HepG2 (cell line): ENCODE data around the gene MED13. TPM values are rescaled to one million over a fixed set of nuclear protein-coding genes. Genes with fewer than 3 reads are reported as not detected.

Source experiments
- ATAC-seq: fragments of 200-7000 bp; cut with Tn5 transposase; 3 replicates; pipeline ENCODE4 v1.9.1; 2020; ENCODE audit warnings: mild to moderate bottlenecking, moderate library complexity
- BruUV-seq: library from RNA; stranded (reverse); fragments of 400-500 nt; replicated peaks from 2 replicates; lab custom pipeline; 2021; lab: Mats Ljungman, UMichigan
- CTCF ChIA-PET: fragments of 300-600 bp; formaldehyde crosslinking; extraction: SDS; loops from one replicate; lab custom pipeline; 2021; ENCODE audit warnings: low total read pairs, inconsistent platforms, low intra/inter-chr PET ratio; lab: Yijun Ruan, JAX
- POLR2A ChIA-PET: fragments of 350-600 bp; sonication (Branson Sonifier 250); formaldehyde crosslinking; loops from one replicate; lab custom pipeline; 2020; ENCODE audit warnings: antibody characterized with exemption, inconsistent platforms; lab: Yijun Ruan, JAX
- DNase-seq: peaks from one replicate; pipeline ENCODE4 v3.0.0-alpha.2; 2015; ENCODE audit warnings: low spot score
- FAIRE-seq: peaks from 3 replicates; lab custom pipeline; 2011; peaks lifted over from hg19 to GRCh38; lab: Jason Lieb, UNC
- H2AFZ ChIP-seq: one replicate; pipeline ENCODE4 v1.6.1; 2011; ENCODE audit warnings: low read length, inconsistent platforms
- H3K27ac ChIP-seq: fragments of 300-600 bp; 3 replicates; pipeline ENCODE4 v1.8.0; 2011; ENCODE audit warnings: mixed run types, mild to moderate bottlenecking, mixed read lengths, low read length, inconsistent platforms; ENCODE audit not compliant: insufficient read depth; ENCODE audit errors: extremely low read length
- H3K27me3 ChIP-seq, 2 experiments: fragments of 200-600 bp in 1 of 2; 2 replicates in 1 of 2; 3 replicates in 1 of 2; pipeline versions ENCODE4 v1.6.0 to v1.8.0; 2011; ENCODE audit warnings: low read length in 2 of 2, mild to moderate bottlenecking in 2 of 2, moderate library complexity in 2 of 2, inconsistent platforms in 1 of 2; ENCODE audit not compliant: insufficient read depth in 2 of 2, control insufficient read depth in 1 of 2
- H3K36me3 ChIP-seq, 2 experiments: fragments of 200-600 bp in 1 of 2; replicated peaks in 1 of 2; 2 replicates in 1 of 2; 3 replicates in 1 of 2; pipeline versions ENCODE4 v1.5.1 to v1.8.0; 2011; ENCODE audit warnings: low read length in 2 of 2, inconsistent platforms in 1 of 2; ENCODE audit not compliant: insufficient read depth in 2 of 2, control insufficient read depth in 1 of 2
- H3K4me1 ChIP-seq: 2 replicates; pipeline ENCODE4 v1.5.1; 2012; ENCODE audit warnings: low read length, inconsistent platforms; ENCODE audit not compliant: insufficient read depth
- H3K4me2 ChIP-seq: 2 replicates; pipeline ENCODE4 v1.6.0; 2011; ENCODE audit warnings: low read depth, low read length, inconsistent platforms
- H3K4me3 ChIP-seq, 3 experiments: fragments of 200-600 bp in 1 of 3; sonication (generic), shearing (Covaris generic) in 1 of 3; replicated peaks in 1 of 3; 2 replicates each; pipeline ENCODE4 v1.5.1; 2011 to 2016; ENCODE audit warnings: low read length in 3 of 3, inconsistent platforms in 2 of 3, low read depth in 2 of 3, mild to moderate bottlenecking in 2 of 3, control low read depth in 1 of 3, mixed read lengths in 1 of 3; ENCODE audit not compliant: insufficient read depth in 1 of 3
- H3K79me2 ChIP-seq: one replicate; pipeline ENCODE4 v1.6.1; 2011; ENCODE audit warnings: low read length, inconsistent platforms; ENCODE audit not compliant: insufficient read depth
- H3K9ac ChIP-seq: 2 replicates; pipeline ENCODE4 v1.6.0; 2011; ENCODE audit warnings: mild to moderate bottlenecking, low read depth, low read length, inconsistent platforms; ENCODE audit not compliant: insufficient read depth
- H3K9me3 ChIP-seq: 2 replicates; pipeline ENCODE4 v1.5.1; 2012; ENCODE audit warnings: mild to moderate bottlenecking, low read length
- H4K20me1 ChIP-seq: 2 replicates; pipeline ENCODE4 v1.6.0; 2011; ENCODE audit warnings: inconsistent platforms, mild to moderate bottlenecking, low read length, moderate library complexity; ENCODE audit not compliant: insufficient read depth
- ATF7 ChIP-seq, 2 experiments: fragments of 450-650 bp in 1 of 2; sonication (generic) in 1 of 2; formaldehyde crosslinking in 1 of 2; IDR thresholded peaks; 2 replicates each; pipeline versions ENCODE4 v1.4.0 to v1.6.1; 2016 to 2020; ENCODE audit warnings: antibody characterized with exemption in 1 of 2, mild to moderate bottlenecking in 1 of 2, missing genetic modification reagents in 1 of 2
- CEBPB ChIP-seq: IDR thresholded peaks from 2 replicates; pipeline ENCODE4 v1.6.1; 2011; ENCODE audit warnings: low read depth, low read length, improper control_type of control experiment, borderline replicate concordance
- ETV6 ChIP-seq: sonication (generic); formaldehyde crosslinking; conservative IDR thresholded peaks from 2 replicates; pipeline ENCODE4 v1.4.0; 2020; ENCODE audit warnings: missing genetic modification reagents
- TEAD2 ChIP-seq: sonication (generic); formaldehyde crosslinking; IDR thresholded peaks from 2 replicates; pipeline ENCODE4 v1.9.0; 2021; ENCODE audit warnings: missing genetic modification reagents
- ZNF562 ChIP-seq: sonication (generic); formaldehyde crosslinking; IDR thresholded peaks from 2 replicates; pipeline ENCODE4 v1.8.0; 2022; ENCODE audit warnings: missing genetic modification reagents, borderline replicate concordance
- WGBS: methylation state at CpG from one replicate; pipeline ENCODE4 v1.1.6; 2017; ENCODE audit warnings: low lambda C conversion rate; 5-methylcytosine and 5-hydroxymethylcytosine counted together
- in situ Hi-C: cut with HindIII; loops from 2 replicates; pipeline ENCODE4 v1.10.0; 2017; ENCODE audit warnings: low pct_unique_long_range_greater_than_20kb; ENCODE audit not compliant: extremely low pct_ligation_motif_present
- intact Hi-C: fragments of 100-400 bp; cut with micrococcal nuclease; formaldehyde crosslinking; loops from one replicate; pipeline ENCODE4 v1.10.0; 2022; ENCODE audit not compliant: unreplicated experiment
- polyA plus RNA-seq, 8 experiments: library from polyadenylated mRNA; depleted of rRNA in 3 of 8; stranded (reverse) in 7 of 8; unstranded in 1 of 8; fragments of >200 nt; fragmentation: Illumina TruSeq in 4 of 8; extraction: Trizol in 4 of 8; gene quantifications; 2 replicates each; pipeline versions ENCODE4 v1.2.1 to v1.2.3, GENCODE V29; 2011 to 2016; ENCODE audit warnings: low read depth in 4 of 8, missing spikeins in 1 of 8, mixed read lengths in 1 of 8; ENCODE audit not compliant: insufficient read depth in 1 of 8
- total RNA-seq, 5 experiments: library from RNA; depleted of rRNA; stranded (reverse); fragments of >200 nt; fragmentation: Illumina TruSeq; extraction: Trizol; gene quantifications; 2 replicates each; pipeline ENCODE4 v1.2.3, GENCODE V29; 2016; ENCODE audit warnings: low read depth in 1 of 5
- TF ChIP-seq, protein P1 (sequence below): sonication (generic); formaldehyde crosslinking; IDR thresholded peaks from 2 replicates; pipeline ENCODE4 v1.5.1; 2020; ENCODE audit warnings: missing genetic modification reagents, mild to moderate bottlenecking, borderline replicate concordance

Gene MED13
- total and polyA plus RNA-seq, 2 of the 13 experiments (the other 11 are each of a cell fraction or from before 2014, with no cell fraction given), result 27.4 to 69.1 TPM

GRCh38 chr17:61943117-61943516, 122.0 kb downstream of the MED13 start:
- H4K20me1 ChIP-seq, result no peaks in the 10 kb centered on the region
- H3K4me2 ChIP-seq, result no peak overlapping the region
- H3K9ac ChIP-seq, result no peak overlapping the region
- BruUV-seq, result no TSS peak
- POLR2A ChIA-PET, result interaction anchor here (1.2 kb wide), 1 partner anchor 166 kb away, joined by 3 read pairs; no protein-coding TSS in a partner anchor
- intact Hi-C loops, result no loop called here
- H3K36me3 ChIP-seq, result peaks cover 3 to 34% of the 10 kb centered on the region in 2 experiments
- CTCF ChIA-PET, result no interaction called here
- no peaks in the 10 kb centered on the region for H3K27me3 ChIP-seq
- H3K4me3 ChIP-seq, result no peak overlapping the region
- 95% methylated on average over 1 of the region's 1 CpG for WGBS
- H3K27ac ChIP-seq, result no peak overlapping the region
- no peaks in the 10 kb centered on the region for H3K9me3 ChIP-seq
- no peaks in the 10 kb centered on the region for H3K4me1 ChIP-seq
- H3K79me2 ChIP-seq, result no peaks in the 10 kb centered on the region
- in situ Hi-C loops, result no loop called here
- no peak overlapping the region for H2AFZ ChIP-seq
- DNase-seq, result no peak
- FAIRE-seq, result no peak
- ATAC-seq, result no peak
- no peak for TF ChIP-seq ETV6 (CRISPR knock-in tag)
- TF ChIP-seq CEBPB, result peak; percentile 45; the same call in 1 of the 2 replicates
- TF ChIP-seq, protein P1, sequence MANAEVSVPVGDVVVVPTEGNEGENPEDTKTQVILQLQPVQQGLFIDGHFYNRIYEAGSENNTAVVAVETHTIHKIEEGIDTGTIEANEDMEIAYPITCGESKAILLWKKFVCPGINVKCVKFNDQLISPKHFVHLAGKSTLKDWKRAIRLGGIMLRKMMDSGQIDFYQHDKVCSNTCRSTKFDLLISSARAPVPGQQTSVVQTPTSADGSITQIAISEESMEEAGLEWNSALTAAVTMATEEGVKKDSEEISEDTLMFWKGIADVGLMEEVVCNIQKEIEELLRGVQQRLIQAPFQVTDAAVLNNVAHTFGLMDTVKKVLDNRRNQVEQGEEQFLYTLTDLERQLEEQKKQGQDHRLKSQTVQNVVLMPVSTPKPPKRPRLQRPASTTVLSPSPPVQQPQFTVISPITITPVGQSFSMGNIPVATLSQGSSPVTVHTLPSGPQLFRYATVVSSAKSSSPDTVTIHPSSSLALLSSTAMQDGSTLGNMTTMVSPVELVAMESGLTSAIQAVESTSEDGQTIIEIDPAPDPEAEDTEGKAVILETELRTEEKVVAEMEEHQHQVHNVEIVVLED (CRISPR knock-in tag), result no peak
- TF ChIP-seq ATF7 (IDR thresholded peaks at IDR 0.05), result peak; percentile 26; the same call in 1 of the 2 replicates
- TF ChIP-seq ATF7 (CRISPR knock-in tag; IDR thresholded peaks at IDR 0.05), result no peak

DNA sequence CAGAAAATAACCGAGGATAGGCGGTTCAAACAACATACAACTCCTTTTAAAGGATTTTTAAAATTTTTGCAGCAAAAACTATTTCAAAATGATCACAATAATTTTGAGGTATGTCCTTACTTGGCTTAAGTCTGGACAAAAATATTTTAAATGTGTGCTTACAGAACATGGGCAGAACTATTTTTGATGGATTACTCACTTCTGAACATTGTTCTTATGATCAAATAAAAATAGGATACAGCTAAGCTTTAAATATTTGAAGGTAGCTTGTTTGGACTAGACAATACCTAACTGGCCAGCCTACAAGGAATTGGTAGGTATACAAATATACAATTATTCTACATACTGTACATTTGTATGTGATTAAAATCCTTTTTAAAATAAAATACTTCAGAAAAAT, 123.0 kb downstream of the MED13 start:
- Histone ChIP-seq H3K4me2 (no peak overlapping the region), H3K4me3 (no peak overlapping the region), H3K4me1 (no peaks in the 10 kb centered on the region), H3K27ac (no peak overlapping the region), H3K79me2 (no peaks in the 10 kb centered on the region), H4K20me1 (no peaks in the 10 kb centered on the region), H3K27me3 (no peaks in the 10 kb centered on the region), H3K9me3 (no peaks in the 10 kb centered on the region), H3K9ac (no peak overlapping the region), H2AFZ (no peak overlapping the region), H3K36me3 (peaks cover 3 to 25% of the 10 kb centered on the region in 2 experiments)
- CTCF ChIA-PET, result no interaction called here
- FAIRE-seq (no peak), ATAC-seq (no peak), DNase-seq (no peak)
- in situ Hi-C loops, result no loop called here
- no peak for TF ChIP-seq ZNF562 (CRISPR knock-in tag)
- no peak for TF ChIP-seq TEAD2 (CRISPR knock-in tag)
- POLR2A ChIA-PET, result interaction anchor here (1.1 kb wide), 1 partner anchor 14 kb away, joined by 3 read pairs; the partner anchor contains the start of gene INTS2
- WGBS, result 99% methylated on average over 2 of the region's 2 CpGs
- no TSS peak for BruUV-seq
- intact Hi-C loops, result no loop called here
